BLaER1 (cell line): ENCODE data around the gene ATP9B.

Experiments
- H3K27ac ChIP-seq: shearing (Covaris generic); formaldehyde crosslinking; 2 replicates; pipeline ENCODE4 v1.8.1; 2022
- H3K27me3 ChIP-seq: shearing (Covaris generic); formaldehyde crosslinking; 2 replicates; pipeline ENCODE4 v1.8.1; 2022
- H3K36me3 ChIP-seq: shearing (Covaris generic); formaldehyde crosslinking; 2 replicates; pipeline ENCODE4 v1.8.1; 2022
- H3K4me1 ChIP-seq: shearing (Covaris generic); formaldehyde crosslinking; 2 replicates; pipeline ENCODE4 v1.8.1; 2022
- H3K4me2 ChIP-seq: shearing (Covaris generic); formaldehyde crosslinking; 2 replicates; pipeline ENCODE4 v1.8.1; 2022
- H3K4me3 ChIP-seq: shearing (Covaris generic); formaldehyde crosslinking; 2 replicates; pipeline ENCODE4 v1.8.1; 2022
- H3K9ac ChIP-seq: shearing (Covaris generic); formaldehyde crosslinking; 2 replicates; pipeline ENCODE4 v1.8.1; 2022
- H3K9me3 ChIP-seq: shearing (Covaris generic); formaldehyde crosslinking; 2 replicates; pipeline ENCODE4 v1.8.1; 2022
- H4K20me1 ChIP-seq: shearing (Covaris generic); formaldehyde crosslinking; 2 replicates; pipeline ENCODE4 v1.8.1; 2022
- Cebpa-rat ChIP-seq: shearing (Covaris generic); IDR thresholded peaks from 2 replicates; pipeline ENCODE4 v1.8.1; 2022

Gene ATP9B

DNA sequence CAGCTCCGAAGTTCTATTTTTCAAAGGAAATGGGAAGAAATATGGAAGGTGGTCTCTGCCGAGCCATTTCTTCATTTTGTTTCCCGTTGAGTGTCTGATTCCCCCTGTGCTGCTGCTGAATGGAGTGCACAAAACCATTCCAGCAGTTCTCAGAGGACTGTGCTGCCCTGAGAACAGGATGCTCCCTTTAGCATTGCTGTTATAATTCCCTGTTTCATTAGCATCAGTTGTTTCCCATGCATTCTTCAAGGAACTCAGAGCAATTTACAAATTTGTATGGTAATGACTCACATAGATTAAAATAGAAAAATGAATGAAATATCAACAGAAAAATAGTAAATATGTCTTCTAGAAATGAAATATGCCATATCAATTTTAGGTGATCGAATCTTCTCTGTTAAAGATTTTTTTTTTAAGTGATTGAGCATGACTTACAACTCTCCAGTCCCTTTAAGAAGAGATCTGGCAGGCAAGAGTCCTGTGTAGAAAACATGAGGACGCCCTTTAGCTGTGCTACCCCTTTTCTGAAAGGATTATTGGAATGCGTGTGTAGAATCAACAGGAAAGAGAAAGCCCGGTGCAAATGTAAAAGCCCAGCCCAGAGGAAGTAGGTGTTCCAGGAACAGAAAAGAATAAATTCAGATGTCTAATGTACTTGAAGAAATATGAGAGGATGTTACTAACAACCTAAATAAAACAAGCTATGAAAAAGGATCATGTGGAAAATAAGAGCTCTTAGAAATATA, 118.5 kb downstream of the ATP9B start:
- H3K4me2 ChIP-seq = no peak overlapping the region

DNA sequence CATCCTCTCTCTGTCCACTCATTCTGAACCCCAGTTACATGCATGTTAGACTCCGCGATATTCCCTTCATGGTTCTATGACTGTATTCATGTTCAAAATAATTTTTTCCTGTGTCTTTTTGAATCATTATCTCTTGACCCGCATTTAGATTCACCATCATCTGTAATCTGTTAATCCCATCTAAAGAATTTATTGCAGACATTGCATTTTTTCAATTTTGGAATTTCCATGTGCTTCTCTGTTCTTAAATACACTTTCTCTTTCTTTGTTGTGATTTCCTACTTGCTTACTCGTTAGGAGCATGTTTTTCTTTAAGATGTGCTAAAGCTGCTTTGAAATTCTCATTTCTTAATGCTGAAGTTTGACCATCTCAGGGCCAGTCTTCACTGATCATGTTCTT, 122.2 kb downstream of the ATP9B start:
- no peaks in the 10 kb centered on the region for H3K27me3 ChIP-seq
- TF ChIP-seq Cebpa-rat = no peak
- H3K27ac ChIP-seq = no peak overlapping the region
- no peaks in the 10 kb centered on the region for H3K9me3 ChIP-seq
- H3K4me3 ChIP-seq = no peak overlapping the region
- no peak overlapping the region for H3K9ac ChIP-seq
- no peak overlapping the region for H3K4me2 ChIP-seq
- no peaks in the 10 kb centered on the region for H3K4me1 ChIP-seq
- H3K36me3 ChIP-seq = peaks cover 30% of the 10 kb centered on the region
- H4K20me1 ChIP-seq = no peaks in the 10 kb centered on the region; the same call in 1 of the 2 replicates

More for the DNA sequence above, 118.5 kb downstream of the ATP9B start:
- Histone ChIP-seq H3K27ac (no peak overlapping the region), H4K20me1 (no peaks in the 10 kb centered on the region; the same call in 1 of the 2 replicates), H3K36me3 (peaks cover 20% of the 10 kb centered on the region), H3K4me1 (no peaks in the 10 kb centered on the region), H3K4me3 (no peak overlapping the region), H3K9ac (no peak overlapping the region), H3K9me3 (no peaks in the 10 kb centered on the region), H3K27me3 (no peaks in the 10 kb centered on the region)
- no peak for TF ChIP-seq Cebpa-rat

- Histone ChIP-seq H3K27ac (no peak overlapping the region), H3K4me3 (no peak overlapping the region), H3K9me3 (no peaks in the 10 kb centered on the region), H3K27me3 (no peaks in the 10 kb centered on the region), H3K36me3 (peaks cover 28% of the 10 kb centered on the region), H4K20me1 (no peaks in the 10 kb centered on the region; the same call in 1 of the 2 replicates), H3K9ac (no peak overlapping the region), H3K4me1 (no peaks in the 10 kb centered on the region), H3K4me2 (no peak overlapping the region)
- TF ChIP-seq Cebpa-rat = no peak
Measured at GRCh38 chr18:79191956-79192355, 122.8 kb downstream of the ATP9B start.

DNA sequence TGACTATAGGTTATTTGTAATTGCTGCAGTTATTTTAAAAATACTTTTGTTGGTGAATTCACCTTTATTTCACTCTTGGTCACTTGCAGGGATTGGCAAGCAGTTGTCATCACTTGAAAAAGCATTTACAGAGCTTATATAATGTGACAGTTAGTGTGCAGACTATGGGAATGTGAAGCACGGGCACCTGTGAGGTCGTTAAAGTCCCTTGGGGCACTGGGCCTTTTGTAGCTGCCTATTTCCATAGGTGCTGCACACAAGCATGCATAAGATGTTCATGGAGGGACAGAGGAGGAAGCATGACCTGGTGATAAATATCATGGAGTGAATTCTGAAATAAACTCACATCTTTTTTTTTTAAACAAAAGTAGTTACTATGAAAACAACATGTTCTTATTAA, 124.6 kb downstream of the ATP9B start:
- Histone ChIP-seq H3K4me3 (no peak overlapping the region), H3K9me3 (no peaks in the 10 kb centered on the region), H3K27me3 (no peaks in the 10 kb centered on the region), H3K9ac (no peak overlapping the region), H4K20me1 (no peaks in the 10 kb centered on the region), H3K27ac (no peak overlapping the region), H3K4me2 (no peak overlapping the region), H3K4me1 (no peaks in the 10 kb centered on the region), H3K36me3 (peaks cover 20% of the 10 kb centered on the region)
- TF ChIP-seq Cebpa-rat = no peak

DNA sequence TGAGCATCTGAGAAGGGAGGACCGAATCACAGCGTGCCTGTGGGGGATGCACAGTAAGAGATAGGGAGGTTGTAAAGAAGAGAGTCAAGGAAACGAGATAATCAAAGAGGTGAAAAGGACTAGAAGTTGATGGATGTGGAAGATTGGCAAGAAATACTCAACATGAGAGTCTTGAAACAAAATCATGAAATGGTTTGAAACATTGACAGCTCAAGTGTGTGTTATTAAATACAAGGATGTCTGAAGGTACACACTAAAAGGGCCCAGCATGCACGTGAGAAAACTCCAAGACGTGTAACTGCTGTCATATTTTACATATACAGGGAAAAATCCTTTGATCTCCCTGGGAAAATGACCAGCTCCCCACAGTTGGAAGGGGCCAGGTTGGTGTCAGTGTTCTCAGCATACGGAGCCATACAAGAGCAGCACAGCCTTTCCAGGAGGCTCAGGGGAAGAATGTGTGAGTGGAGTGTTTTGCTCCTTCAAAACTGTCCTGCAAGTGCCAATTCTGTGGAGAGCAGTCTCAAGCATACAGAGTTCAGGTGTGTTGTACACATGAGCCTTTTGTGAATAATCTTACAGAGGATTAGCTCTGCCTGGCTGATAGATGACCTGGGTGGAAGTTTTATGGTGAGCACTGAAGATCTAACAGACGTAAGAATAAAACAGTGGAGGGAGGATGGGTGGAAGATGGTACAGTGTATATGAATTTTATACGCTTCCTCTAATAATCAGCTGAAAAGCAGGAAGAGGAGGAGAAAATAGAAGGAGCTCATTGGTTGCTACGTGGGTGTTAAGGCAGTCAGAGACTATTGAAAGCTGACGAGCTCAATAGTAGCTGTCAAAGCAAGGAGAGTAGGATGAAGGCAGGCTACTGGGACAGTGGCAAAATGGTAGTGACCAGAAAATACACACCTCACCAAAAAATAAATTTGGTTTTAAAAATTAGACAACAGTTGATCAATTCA, 126.8 kb downstream of the ATP9B start:
- TF ChIP-seq Cebpa-rat = no peak
- no peaks in the 10 kb centered on the region for H3K4me1 ChIP-seq
- H3K9ac ChIP-seq = no peak overlapping the region
- no peaks in the 10 kb centered on the region for H3K9me3 ChIP-seq
- H3K27me3 ChIP-seq = no peaks in the 10 kb centered on the region
- peaks cover 14% of the 10 kb centered on the region for H3K36me3 ChIP-seq
- H4K20me1 ChIP-seq = no peaks in the 10 kb centered on the region
- no peak overlapping the region for H3K27ac ChIP-seq
- no peak overlapping the region for H3K4me2 ChIP-seq
- H3K4me3 ChIP-seq = no peak overlapping the region

DNA sequence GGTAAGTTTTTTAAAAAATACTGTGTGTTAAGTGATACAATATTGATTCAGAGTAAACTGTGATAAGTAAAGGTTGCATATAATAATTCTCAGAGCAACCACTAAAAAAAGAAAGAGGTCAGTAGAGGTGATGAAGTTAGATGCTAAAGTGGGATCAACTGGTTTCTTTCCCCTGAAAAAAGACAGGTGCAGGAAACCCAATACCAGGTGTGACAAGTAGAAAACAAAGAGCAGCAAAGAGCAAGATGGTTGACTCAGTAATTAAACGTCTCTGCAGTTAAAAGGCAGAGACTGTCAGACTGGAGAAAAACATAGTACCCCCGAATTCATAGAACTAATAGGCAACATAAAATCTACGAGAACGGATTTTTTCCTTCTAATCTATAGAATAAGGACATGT, 128.3 kb downstream of the ATP9B start:
- Histone ChIP-seq H3K27me3 (no peaks in the 10 kb centered on the region), H3K4me1 (no peaks in the 10 kb centered on the region), H3K9ac (no peak overlapping the region), H4K20me1 (no peaks in the 10 kb centered on the region), H3K4me3 (no peak overlapping the region), H3K4me2 (no peak overlapping the region), H3K27ac (no peak overlapping the region), H3K36me3 (peaks cover 12% of the 10 kb centered on the region), H3K9me3 (no peaks in the 10 kb centered on the region)
- no peak for TF ChIP-seq Cebpa-rat

DNA sequence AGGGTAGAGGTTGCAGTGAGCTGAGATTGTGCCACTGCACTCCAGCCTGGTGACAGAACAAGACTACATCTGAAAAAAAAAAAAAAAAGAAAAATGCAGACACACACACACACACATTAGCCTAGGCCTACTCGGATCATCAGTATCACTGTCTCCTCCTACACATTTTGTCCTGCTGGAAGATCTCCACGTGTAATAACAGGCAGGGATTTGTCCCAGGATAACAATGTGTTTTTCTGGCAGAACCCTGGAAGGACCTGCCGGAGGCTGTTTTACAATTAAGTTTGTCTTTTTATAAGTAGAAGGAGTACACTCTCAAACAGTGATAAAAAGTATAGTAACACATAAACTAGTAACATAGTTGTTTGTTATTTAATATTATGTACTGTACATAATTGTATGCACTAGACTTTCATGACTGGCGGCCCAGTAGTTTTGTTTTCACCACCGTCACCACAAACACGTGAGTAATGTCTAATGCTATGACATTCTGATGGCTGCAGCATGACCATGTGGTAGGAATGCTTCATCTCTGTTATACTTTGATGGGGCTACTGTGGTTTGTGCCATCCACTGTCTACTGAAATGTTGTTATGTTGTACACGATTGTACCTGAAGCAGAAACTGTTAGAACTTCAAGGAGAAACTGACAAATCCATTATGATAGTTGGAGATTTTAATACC, 130.6 kb downstream of the ATP9B start:
- Histone ChIP-seq H3K27me3 (no peaks in the 10 kb centered on the region), H3K36me3 (peaks cover 4% of the 10 kb centered on the region; the same call in 1 of the 2 replicates), H3K4me2 (no peak overlapping the region), H4K20me1 (no peaks in the 10 kb centered on the region), H3K9ac (no peak overlapping the region), H3K27ac (no peak overlapping the region), H3K4me3 (no peak overlapping the region), H3K4me1 (no peaks in the 10 kb centered on the region), H3K9me3 (no peaks in the 10 kb centered on the region)
- TF ChIP-seq Cebpa-rat = no peak

GRCh38 chr18:79200546-79201268, 131.5 kb downstream of the ATP9B start:
- H4K20me1 ChIP-seq = no peaks in the 10 kb centered on the region
- H3K9ac ChIP-seq = no peak overlapping the region
- no peaks in the 10 kb centered on the region for H3K4me1 ChIP-seq
- no peaks in the 10 kb centered on the region for H3K27me3 ChIP-seq
- no peak overlapping the region for H3K4me2 ChIP-seq
- no peak overlapping the region for H3K4me3 ChIP-seq
- no peak overlapping the region for H3K27ac ChIP-seq
- no peaks in the 10 kb centered on the region for H3K9me3 ChIP-seq
- no peak for TF ChIP-seq Cebpa-rat
- H3K36me3 ChIP-seq = no peaks in the 10 kb centered on the region

GRCh38 chr18:79203017-79203605, 133.9 kb downstream of the ATP9B start:
- Histone ChIP-seq H3K4me2 (no peak overlapping the region), H3K27me3 (no peaks in the 10 kb centered on the region), H3K27ac (no peak overlapping the region), H4K20me1 (no peaks in the 10 kb centered on the region), H3K36me3 (peaks cover 15% of the 10 kb centered on the region), H3K4me3 (no peak overlapping the region), H3K4me1 (no peaks in the 10 kb centered on the region), H3K9me3 (no peaks in the 10 kb centered on the region), H3K9ac (no peak overlapping the region)
- TF ChIP-seq Cebpa-rat = no peak
